ENCODE data around the gene ADK. TPM values are rescaled to one million over a fixed set of nuclear protein-coding genes. Genes with fewer than 3 reads are reported as not detected.

Gene ADK
- total RNA-seq, 6 experiments from 2014 or later = 54.2 to 92.5 (median 63.5) TPM

DNA sequence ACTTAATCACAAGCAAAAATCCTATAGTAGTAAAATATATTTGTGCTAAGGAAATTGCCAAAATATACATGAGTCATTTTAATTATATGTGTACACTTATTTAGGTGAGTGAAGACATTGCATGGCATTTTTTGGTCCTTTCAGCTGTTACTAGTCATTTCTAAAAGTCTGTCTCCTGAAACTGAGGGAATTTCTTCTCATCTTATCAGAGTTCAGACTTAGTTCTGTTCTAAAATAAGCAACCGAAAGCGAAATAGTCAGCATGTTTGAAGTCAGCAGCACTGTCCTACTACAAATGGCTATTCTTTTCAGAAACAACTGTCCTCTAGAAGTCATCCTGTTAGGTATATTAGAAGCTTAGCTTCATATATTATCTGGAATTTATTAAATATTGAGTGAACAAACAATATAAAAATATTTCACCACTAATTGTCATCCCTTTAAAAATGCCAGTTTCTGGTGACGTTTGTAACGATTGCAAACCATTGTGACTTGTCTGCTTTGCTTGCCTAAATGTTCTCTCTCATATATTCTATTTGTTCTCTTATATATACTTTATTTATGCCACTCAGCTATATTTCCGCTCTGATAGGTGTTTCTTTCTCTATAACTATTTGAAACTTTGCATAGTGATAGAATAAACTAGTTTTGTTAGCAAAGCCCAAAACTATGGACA lies 448.0 kb downstream of the ADK start:
- no peak for DNase-seq
- ATAC-seq = peak; percentile 65 to 93 (median 90)
- H3K9me3 ChIP-seq = no peaks in the 10 kb centered on the region
- intact Hi-C loops (cut with DNase I) = no loop called here
- peak overlapping the region; percentile 52 to 65 (median 60) for H3K27ac ChIP-seq
- no peaks in the 10 kb centered on the region for H3K27me3 ChIP-seq
- 34% methylated on average over 5 of the region's 5 CpGs for WGBS (ENCODE audit: insufficient coverage, low coverage, low lambda C conversion rate, missing lambda C conversion rate)
- peak overlapping the region in 1 of 3 donors; percentile 9 for H3K4me3 ChIP-seq
- H3K4me1 ChIP-seq = no peaks in the 10 kb centered on the region
- TF ChIP-seq POLR2A (IDR thresholded peaks at IDR 0.05) = no peak
- no peak for TF ChIP-seq CTCF (IDR thresholded peaks at IDR 0.05)
- peaks cover 0 to 2% (median 0%) of the 10 kb centered on the region in 4 donors for H3K36me3 ChIP-seq

GRCh38 chr10:74599672-74600071 lies 448.7 kb downstream of the ADK start:
- H3K4me1 ChIP-seq = no peaks in the 10 kb centered on the region
- intact Hi-C loops (cut with DNase I) = no loop called here
- ATAC-seq = no peak
- no peaks in the 10 kb centered on the region for H3K27me3 ChIP-seq
- H3K36me3 ChIP-seq = peaks cover 0 to 2% (median 0%) of the 10 kb centered on the region in 4 donors
- H3K9me3 ChIP-seq = no peaks in the 10 kb centered on the region
- H3K4me3 ChIP-seq = no peak overlapping the region
- TF ChIP-seq CTCF (IDR thresholded peaks at IDR 0.05) = no peak
- no peak for TF ChIP-seq POLR2A (IDR thresholded peaks at IDR 0.05)
- H3K27ac ChIP-seq = peak overlapping the region in 2 of 3 donors; percentile 60 to 65
- no peak for DNase-seq

- Histone ChIP-seq H3K27me3 (no peaks in the 10 kb centered on the region), H3K36me3 (peaks cover 0 to 2% (median 0%) of the 10 kb centered on the region in 4 donors), H3K4me1 (no peaks in the 10 kb centered on the region), H3K4me3 (no peak overlapping the region), H3K9me3 (no peaks in the 10 kb centered on the region), H3K27ac (no peak overlapping the region)
- intact Hi-C loops (cut with DNase I) = no loop called here
- ATAC-seq (no peak), DNase-seq (no peak)
- TF ChIP-seq POLR2A (IDR thresholded peaks at IDR 0.05) (no peak), CTCF (IDR thresholded peaks at IDR 0.05) (no peak)
- WGBS (ENCODE audit: insufficient coverage, low coverage, low lambda C conversion rate, missing lambda C conversion rate) = 88% methylated on average over 2 of the region's 2 CpGs
These were observed 449.1 kb downstream of the ADK start for GRCh38 chr10:74600170-74600569.

- WGBS (ENCODE audit: insufficient coverage, low coverage, low lambda C conversion rate, missing lambda C conversion rate) = 93% methylated on average over 2 of the region's 2 CpGs
These were observed 451.6 kb downstream of the ADK start for GRCh38 chr10:74602576-74602975.

More at GRCh38 chr10:74602576-74602975, 451.6 kb downstream of the ADK start:
- Histone ChIP-seq H3K27me3 (no peaks in the 10 kb centered on the region), H3K4me1 (no peaks in the 10 kb centered on the region), H3K9me3 (no peaks in the 10 kb centered on the region), H3K27ac (no peak overlapping the region), H3K36me3 (peaks cover 0 to 2% (median 0%) of the 10 kb centered on the region in 4 donors), H3K4me3 (no peak overlapping the region)
- TF ChIP-seq CTCF (IDR thresholded peaks at IDR 0.05) = no peak
- TF ChIP-seq POLR2A (IDR thresholded peaks at IDR 0.05) = no peak
- DNase-seq (no peak), ATAC-seq (no peak)
- intact Hi-C loops (cut with DNase I) = no loop called here

Measured in right lobe of liver (tissue), 6 donors.